GM21528 (cell line): ENCODE measurements around the gene VSTM4.

Source experiments
- ATAC-seq: cut with Tn5 transposase; IDR thresholded peaks from one replicate; pipeline ENCODE4 v1.9.1; 2021; ENCODE audit warnings: mild to moderate bottlenecking, moderate library complexity; ENCODE audit not compliant: unreplicated experiment, low FRiP score

The VSTM4 gene

DNA sequence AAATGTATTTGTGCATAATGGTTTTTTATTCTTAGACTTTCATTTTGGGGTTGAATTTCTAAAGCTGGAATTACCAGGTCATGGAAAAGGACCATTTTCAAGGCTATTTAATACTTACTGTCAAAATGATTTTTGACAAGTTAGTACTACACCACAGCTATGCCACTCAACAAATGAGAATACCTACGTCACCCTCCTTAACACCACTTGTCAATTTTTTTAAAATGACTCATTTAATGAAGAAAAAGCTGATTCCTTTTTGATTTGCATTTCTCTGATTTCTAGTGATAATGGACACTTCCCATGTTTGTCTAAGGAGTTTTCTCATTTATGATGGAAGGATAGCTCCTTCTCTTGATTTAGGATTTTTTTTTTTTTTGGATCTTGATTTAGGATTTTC, 63.3 kb downstream of the VSTM4 start:
- no peak for ATAC-seq

- no peak for ATAC-seq
These were observed 64.4 kb downstream of the VSTM4 start for GRCh38 chr10:49050906-49051305.

- ATAC-seq: no peak
These were observed 65.0 kb downstream of the VSTM4 start for GRCh38 chr10:49050366-49050765.

DNA sequence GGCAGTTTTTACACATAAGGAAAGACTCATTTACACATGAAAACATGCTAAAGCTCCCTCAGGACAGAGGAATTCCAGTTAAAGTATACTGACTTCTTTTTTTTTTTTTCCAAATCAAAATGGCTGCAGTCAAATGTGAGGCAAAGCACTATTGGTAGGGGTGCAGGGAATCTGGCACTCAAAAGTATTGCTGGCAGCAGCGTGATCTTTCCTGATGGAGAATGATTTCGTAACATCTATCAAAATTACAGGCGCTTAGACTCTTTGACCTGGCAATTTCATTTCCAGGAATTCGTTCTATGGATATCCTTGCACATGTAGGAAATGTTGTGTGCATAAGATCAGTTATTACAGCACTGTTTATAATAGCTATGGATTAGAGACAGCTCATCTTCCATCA, 65.7 kb downstream of the VSTM4 start:
- ATAC-seq: no peak

- ATAC-seq: no peak
These were observed 68.1 kb downstream of the VSTM4 start for GRCh38 chr10:49047128-49047639.

DNA sequence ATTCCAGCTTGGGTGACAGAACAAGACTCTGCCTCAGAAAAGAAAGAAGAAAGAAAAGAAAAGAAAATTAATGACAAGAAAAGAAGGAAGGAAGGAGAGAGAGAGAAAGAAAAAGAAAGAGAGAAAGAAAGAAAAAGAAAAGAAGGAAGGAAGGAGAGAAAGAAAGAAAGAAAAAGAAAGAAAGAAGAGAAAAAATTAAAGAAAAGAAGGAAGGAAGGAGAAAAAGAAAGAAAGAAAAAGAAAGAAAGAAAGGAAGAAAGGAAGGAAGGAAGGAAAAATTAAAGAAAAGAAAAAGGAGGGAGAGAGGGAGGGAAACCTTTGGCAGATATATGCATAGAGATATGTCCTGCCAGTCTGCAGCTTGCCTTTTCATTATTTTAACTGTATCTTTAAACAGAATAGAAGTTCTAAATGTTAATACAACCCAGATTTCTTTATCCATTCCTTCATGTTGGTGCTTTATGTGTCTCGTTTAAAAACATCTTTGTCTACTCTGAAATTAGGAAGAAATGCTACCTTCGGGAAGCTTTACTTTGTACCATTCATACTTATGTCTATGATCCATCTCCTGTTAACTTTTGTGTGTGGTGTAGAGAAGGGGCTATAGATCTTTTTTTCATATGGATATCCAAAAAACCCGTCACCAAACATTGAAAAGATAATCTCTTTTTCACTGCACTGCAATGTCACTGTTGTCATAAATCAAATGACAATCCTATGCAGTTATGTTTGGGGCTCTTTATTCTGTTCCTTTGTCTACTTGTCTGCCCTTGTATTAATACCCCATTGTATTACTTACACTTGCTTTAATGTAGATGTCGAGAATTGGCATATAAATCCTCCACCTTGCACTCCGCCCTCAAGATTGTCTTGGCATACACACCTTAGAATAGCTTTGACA, 70.8 kb downstream of the VSTM4 start:
- ATAC-seq: no peak

DNA sequence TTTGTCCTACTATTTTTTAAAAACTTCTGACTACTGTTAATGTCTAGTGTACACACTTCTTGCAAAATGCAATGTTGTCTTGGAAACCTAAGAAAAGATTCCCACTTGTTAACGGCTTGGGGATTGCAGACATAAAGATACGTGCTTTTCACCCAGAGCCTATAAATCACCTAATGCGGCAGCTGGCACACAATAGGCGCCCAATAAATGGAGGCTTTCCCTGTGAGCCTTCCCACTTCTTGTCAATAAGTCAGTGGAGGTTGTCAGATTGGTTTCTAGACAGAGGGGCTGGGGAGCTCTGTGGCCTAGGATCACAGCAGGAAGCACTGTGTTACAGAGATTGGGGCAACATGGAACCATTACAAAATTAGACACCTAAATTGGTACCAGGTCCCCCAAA, 74.7 kb downstream of the VSTM4 start:
- no peak for ATAC-seq

DNA sequence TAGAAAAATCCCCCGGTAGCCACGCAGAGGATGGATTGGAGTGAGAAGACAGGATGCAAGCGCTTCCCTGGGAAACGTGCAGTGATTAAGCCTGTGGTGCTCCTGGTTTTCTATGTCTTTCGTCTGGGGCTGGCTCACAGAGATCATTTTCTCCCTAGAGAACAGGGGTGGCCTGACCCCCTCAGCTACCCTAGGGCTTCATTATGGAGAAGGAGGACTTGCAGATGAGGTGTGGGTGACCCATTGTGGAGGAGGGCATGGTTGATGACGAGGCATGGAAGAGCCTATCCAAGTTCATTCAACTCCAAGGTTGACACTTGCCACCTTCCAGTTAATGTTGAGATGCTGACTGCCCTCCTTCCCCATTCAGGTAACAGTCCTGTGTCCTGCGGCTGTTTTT, 75.9 kb downstream of the VSTM4 start:
- ATAC-seq: no peak

GRCh38 chr10:49038711-49039110, 76.6 kb downstream of the VSTM4 start:
- ATAC-seq: no peak

- no peak for ATAC-seq
These were observed 78.1 kb downstream of the VSTM4 start for GRCh38 chr10:49037187-49037586.

DNA sequence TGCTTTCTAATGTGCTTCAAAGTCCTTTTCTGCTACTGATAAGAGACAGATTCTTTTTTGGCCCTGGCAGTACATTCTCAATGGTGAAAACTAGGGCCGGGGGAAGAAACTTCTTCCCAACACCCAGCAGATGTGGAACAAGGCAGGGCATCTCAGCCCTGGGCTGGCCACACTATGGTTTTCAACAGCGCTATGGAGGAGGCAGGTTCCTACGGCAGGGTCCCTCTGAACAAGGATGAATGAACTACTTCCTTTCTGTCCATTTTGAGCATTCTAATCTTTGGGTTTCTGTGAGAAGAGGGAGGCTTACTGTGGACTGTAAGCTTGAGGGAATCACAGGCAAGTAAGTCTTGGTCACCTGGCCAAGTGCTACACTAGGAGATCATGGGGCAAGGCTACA, 78.7 kb downstream of the VSTM4 start:
- no peak for ATAC-seq

GRCh38 chr10:49035920-49036319, 79.4 kb downstream of the VSTM4 start:
- no peak for ATAC-seq

GRCh38 chr10:49034925-49035324, 80.4 kb downstream of the VSTM4 start:
- ATAC-seq: no peak

DNA sequence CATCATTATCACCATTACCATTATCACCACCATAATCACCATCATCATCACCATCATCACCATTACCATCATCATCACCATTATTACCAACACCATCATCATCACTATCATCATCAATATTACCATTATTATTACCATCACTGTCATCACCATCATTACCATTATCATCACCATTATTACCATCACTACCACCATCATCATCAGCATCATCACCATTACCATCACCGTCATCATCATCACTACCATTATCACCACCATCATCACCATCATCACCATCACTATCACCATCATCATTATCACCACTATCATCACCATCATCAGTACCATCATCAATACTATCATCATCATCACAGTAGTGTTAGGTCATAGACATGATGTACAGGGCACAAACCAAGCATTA, 81.4 kb downstream of the VSTM4 start:
- no peak for ATAC-seq

DNA sequence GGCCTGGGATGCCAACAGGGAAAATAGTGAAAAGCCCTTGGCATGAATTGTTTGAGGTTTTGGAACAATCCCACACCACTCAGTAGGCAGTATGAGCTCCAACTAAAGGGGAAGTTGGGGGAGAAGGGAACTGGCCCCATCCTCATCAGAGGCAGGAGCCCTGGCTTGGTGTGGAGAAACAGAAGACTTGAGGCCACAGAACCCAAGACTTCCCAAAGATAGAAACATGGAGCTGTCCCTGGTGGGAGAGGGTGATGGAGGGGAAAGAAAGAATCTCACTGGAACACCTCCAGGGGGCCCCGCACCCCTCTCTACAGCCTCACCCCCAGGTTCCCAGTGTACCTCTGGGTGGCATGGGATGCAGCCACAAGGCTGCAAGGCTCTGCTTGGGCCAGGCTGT, 85.7 kb downstream of the VSTM4 start:
- no peak for ATAC-seq

- ATAC-seq: no peak
These were observed 86.7 kb downstream of the VSTM4 start for GRCh38 chr10:49028639-49029038.

DNA sequence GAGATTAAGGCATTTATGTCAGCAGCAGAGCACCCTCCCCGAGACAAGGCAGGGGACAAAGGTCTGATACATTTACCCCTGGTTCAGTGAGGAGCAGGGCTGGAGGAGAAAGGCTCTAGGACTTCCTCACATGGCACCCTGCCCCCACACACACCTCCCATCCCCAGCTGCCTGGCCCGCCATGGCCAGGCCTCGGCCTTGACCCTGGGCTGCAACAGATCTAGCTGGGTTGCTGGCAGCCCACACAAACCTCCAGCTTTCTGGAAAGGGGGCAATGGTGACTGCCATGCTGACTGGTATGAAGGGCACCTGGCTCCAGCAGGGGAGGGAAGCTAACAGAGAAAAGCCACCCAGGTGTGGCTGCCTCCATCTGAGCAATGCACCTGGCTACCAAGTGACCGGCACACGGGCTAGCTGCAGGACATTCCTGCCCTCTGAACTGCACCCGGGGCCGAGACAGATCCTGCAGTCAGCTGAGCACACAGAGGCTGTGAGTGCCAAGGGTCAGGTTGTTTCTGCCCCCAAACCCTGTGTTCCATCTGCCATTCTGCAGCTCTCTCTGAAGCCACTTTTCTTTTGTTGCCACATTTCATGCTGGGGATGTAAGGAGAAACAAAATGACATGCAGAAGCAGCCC, 89.9 kb downstream of the VSTM4 start:
- ATAC-seq: no peak

GRCh38 chr10:49024484-49024883, 90.8 kb downstream of the VSTM4 start:
- ATAC-seq: no peak

DNA sequence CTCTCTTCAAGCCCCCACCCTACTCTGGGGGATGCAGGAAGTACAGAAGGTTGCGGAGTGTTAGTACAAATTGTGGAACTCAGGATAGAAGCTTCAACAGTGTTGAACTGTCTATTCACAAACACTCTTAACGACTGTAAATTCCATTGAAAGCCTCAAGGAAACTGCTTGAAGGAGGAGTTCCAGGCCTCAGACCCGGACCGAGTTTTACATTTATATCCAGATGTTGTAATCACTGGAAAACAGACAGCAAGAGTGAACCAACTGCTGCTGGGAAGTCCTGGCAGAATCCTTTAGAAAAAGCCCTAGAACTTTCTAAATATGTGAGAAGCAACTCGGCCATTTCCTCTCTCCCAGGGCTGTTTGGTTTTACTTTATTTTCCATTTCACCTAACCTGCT, 91.6 kb downstream of the VSTM4 start:
- no peak for ATAC-seq

GRCh38 chr10:49023071-49023470, 92.3 kb downstream of the VSTM4 start:
- ATAC-seq: no peak

GRCh38 chr10:49021685-49022084, 93.6 kb downstream of the VSTM4 start:
- no peak for ATAC-seq

DNA sequence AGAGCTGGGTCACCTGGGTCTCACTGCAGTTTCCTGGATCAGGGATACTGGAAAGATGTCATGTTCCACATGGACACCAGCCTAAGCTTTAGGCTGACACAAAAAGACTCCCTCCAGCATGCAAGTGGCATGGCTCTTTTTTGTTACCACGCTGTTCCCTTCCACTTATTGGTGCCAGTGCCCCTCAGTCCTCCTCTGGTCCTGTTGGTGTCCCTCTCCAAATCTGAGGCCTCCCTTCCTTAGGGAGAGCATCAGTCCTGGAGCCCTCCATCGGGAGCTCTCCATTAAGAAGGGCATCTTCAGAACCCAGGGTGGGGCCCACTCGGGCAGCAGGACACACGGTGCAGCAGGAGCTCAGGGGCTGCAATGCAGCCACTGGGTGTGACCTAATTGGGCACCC, 99.6 kb downstream of the VSTM4 start:
- no peak for ATAC-seq
